ENCODE measurements around the gene NEK11. TPM values are rescaled to one million over a fixed set of nuclear protein-coding genes. Genes with fewer than 3 reads are reported as not detected.
"Not testable (repeated sequence)": the region's sequence is repeated elsewhere in the genome, so short reads cannot be mapped to it uniquely, and the experiment has no call there.

The NEK11 gene
- total RNA-seq, 1 experiment from 2014 or later, result 1.5 TPM

DNA sequence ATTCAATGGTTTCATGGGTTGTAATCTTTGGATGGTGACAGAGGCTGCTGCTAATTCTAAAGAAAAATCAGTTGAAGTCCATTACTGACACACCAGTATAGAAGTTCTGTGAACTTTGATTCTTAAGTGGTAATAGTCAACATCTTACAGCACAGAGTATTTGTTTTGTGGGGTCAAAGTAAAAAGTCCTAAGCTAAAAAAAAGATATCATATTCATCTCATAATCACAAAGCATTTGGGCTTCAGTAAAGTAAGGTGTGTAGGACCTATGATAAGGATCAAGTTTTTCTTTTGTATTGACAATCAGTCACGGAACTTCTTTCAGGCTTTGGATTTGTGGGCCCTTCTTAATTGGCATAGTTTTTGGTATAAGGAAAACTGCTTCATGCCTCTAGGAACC lies 1.1 kb upstream of the NEK11 start:
- Histone ChIP-seq H3K4me3 (ENCODE audit: insufficient read depth, low read depth, low read length) (no peak overlapping the region), H3K27me3 (ENCODE audit: control insufficient read depth, insufficient read depth, low read length) (no peaks in the 10 kb centered on the region; the same call in 1 of the 2 replicates), H3K36me3 (replicated peaks; ENCODE audit: control insufficient read depth, insufficient read depth, low read length) (no peaks in the 10 kb centered on the region; the same call in 1 of the 2 replicates)
- DNase-seq, result no peak

DNA sequence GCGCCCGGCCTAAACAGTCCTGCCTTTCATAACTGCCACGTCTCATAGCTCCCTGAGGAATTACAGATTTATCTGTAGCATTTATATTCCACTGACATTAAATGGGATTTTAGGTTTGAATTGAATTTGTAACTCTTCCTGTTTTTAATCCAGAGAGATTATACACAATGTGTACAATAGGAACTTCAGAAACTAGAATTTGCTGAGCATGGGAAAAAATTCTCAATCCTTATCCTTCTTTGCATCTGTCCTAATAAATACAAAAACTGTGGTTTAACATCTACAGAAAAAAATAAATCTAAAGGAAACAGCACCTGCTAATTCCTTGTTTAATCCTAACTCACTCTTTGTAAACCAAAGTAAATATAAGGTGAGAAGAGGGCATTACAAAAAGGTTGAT lies 2.2 kb downstream of the NEK11 start:
- no peaks in the 10 kb centered on the region for H3K36me3 ChIP-seq (replicated peaks; ENCODE audit: control insufficient read depth, insufficient read depth, low read length)
- H3K27me3 ChIP-seq (ENCODE audit: control insufficient read depth, insufficient read depth, low read length), result no peaks in the 10 kb centered on the region; the same call in 1 of the 2 replicates
- no peak for DNase-seq
- no peak overlapping the region for H3K4me3 ChIP-seq (ENCODE audit: insufficient read depth, low read depth, low read length)

- H3K27me3 ChIP-seq (ENCODE audit: control insufficient read depth, insufficient read depth, low read length), result no peaks in the 10 kb centered on the region
- no peak overlapping the region for H3K4me3 ChIP-seq (ENCODE audit: insufficient read depth, low read depth, low read length)
- no peak for DNase-seq
- H3K36me3 ChIP-seq (replicated peaks; ENCODE audit: control insufficient read depth, insufficient read depth, low read length), result no peaks in the 10 kb centered on the region
Measured at GRCh38 chr3:131031660-131032059, 5.0 kb downstream of the NEK11 start.

DNA sequence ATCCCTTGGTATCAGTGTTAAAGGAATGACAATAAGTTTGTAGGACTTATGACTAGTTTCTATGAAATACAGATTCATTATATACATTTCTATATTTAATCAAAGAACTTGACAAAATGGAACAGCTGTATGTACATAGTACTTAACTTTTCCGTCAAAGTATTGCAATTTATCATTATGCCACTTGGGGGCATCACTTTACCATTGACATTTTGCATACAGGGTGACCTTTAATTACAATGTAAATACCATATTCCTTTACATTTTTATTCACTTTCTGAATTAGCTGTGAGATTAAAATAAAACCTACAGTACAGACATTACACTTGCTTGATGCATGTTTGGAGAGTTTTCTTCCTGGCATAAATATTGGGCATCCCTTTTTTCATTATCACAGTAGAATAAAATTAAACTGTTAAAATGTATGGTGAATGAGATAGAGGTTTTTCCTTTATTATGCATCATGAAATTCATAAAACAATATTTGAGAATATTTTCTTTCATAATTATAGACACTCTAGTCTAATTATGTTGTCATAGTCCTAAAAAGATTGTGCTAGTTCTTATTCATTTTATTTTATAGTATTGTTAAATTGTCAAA lies 6.9 kb downstream of the NEK11 start:
- Histone ChIP-seq H3K4me3 (ENCODE audit: insufficient read depth, low read depth, low read length) (no peak overlapping the region), H3K36me3 (replicated peaks; ENCODE audit: control insufficient read depth, insufficient read depth, low read length) (no peaks in the 10 kb centered on the region), H3K27me3 (ENCODE audit: control insufficient read depth, insufficient read depth, low read length) (no peaks in the 10 kb centered on the region)
- peak; percentile 47 for DNase-seq

DNA sequence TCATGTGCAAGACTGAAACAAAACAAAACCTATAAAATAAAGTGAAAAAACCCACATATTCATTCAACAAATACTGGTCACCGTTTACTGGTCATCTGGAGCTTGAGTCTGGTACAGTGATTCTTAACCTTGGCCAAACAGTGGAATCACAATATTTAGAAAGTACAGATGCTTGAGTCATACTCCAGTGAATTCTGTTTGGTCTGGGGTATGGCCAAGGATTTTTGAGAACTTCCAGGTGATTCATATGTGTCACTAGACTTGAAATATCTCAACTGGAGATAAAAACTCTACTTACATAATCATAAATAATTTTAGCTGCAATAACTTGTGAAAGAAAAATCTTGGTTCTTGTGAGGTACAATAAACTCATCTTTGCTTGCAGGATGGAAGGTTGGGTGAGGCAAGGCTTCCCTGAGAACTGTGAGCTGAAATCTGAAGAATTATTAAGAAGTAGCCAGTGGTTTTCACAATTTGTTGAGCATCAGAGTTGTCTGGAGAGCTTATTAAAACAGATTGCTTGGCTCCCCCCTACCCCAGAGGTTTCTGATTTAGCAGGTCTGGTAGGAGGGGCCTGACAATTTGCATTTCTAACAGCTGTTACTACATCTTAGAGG lies 9.6 kb downstream of the NEK11 start:
- Histone ChIP-seq H3K36me3 (replicated peaks; ENCODE audit: control insufficient read depth, insufficient read depth, low read length) (no peaks in the 10 kb centered on the region), H3K4me3 (ENCODE audit: insufficient read depth, low read depth, low read length) (no peak overlapping the region), H3K27me3 (ENCODE audit: control insufficient read depth, insufficient read depth, low read length) (no peaks in the 10 kb centered on the region)
- no peak for DNase-seq

- Histone ChIP-seq H3K27me3 (ENCODE audit: control insufficient read depth, insufficient read depth, low read length) (no peaks in the 10 kb centered on the region), H3K4me3 (ENCODE audit: insufficient read depth, low read depth, low read length) (no peak overlapping the region), H3K36me3 (replicated peaks; ENCODE audit: control insufficient read depth, insufficient read depth, low read length) (no peaks in the 10 kb centered on the region)
- no peak for DNase-seq
Measured at GRCh38 chr3:131036986-131037385, 10.3 kb downstream of the NEK11 start.

- Histone ChIP-seq H3K36me3 (replicated peaks; ENCODE audit: control insufficient read depth, insufficient read depth, low read length) (no peaks in the 10 kb centered on the region), H3K4me3 (ENCODE audit: insufficient read depth, low read depth, low read length) (no peak overlapping the region), H3K27me3 (ENCODE audit: control insufficient read depth, insufficient read depth, low read length) (no peaks in the 10 kb centered on the region)
- no peak for DNase-seq
Measured at GRCh38 chr3:131038326-131038725, 11.6 kb downstream of the NEK11 start.

- not testable (repeated sequence) for H3K4me3 ChIP-seq (ENCODE audit: insufficient read depth, low read depth, low read length); DNase-seq; H3K36me3 ChIP-seq (replicated peaks; ENCODE audit: control insufficient read depth, insufficient read depth, low read length); H3K27me3 ChIP-seq (ENCODE audit: control insufficient read depth, insufficient read depth, low read length)
Measured at GRCh38 chr3:131042271-131042985, 15.8 kb downstream of the NEK11 start.

DNA sequence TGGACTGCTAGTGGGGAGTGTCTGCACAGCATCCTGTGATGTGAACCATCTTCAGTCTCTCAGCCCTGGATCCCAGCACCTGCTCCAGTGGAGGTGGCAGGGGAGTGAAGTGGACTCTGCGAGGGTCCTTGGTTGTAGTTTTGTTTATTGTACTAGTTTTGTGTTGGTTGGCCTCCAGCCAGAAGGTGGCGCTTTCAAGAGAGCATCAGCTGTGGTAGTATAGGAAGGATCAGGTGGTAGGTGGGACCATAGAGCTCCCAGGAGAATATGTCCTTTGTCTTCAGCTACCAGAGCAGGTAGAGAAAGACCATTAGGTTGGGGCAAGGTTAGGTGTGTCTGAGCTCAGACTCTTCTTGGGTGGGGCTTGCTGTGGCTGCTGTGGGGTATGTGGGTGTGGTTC lies 20.9 kb downstream of the NEK11 start:
- Histone ChIP-seq H3K4me3 (ENCODE audit: insufficient read depth, low read depth, low read length) (no peak overlapping the region), H3K27me3 (ENCODE audit: control insufficient read depth, insufficient read depth, low read length) (no peaks in the 10 kb centered on the region), H3K36me3 (replicated peaks; ENCODE audit: control insufficient read depth, insufficient read depth, low read length) (no peaks in the 10 kb centered on the region)
- no peak for DNase-seq

GRCh38 chr3:131048030-131048429 lies 21.4 kb downstream of the NEK11 start:
- DNase-seq, result no peak
- no peak overlapping the region for H3K4me3 ChIP-seq (ENCODE audit: insufficient read depth, low read depth, low read length)
- H3K36me3 ChIP-seq (replicated peaks; ENCODE audit: control insufficient read depth, insufficient read depth, low read length), result no peaks in the 10 kb centered on the region
- no peaks in the 10 kb centered on the region for H3K27me3 ChIP-seq (ENCODE audit: control insufficient read depth, insufficient read depth, low read length)

DNA sequence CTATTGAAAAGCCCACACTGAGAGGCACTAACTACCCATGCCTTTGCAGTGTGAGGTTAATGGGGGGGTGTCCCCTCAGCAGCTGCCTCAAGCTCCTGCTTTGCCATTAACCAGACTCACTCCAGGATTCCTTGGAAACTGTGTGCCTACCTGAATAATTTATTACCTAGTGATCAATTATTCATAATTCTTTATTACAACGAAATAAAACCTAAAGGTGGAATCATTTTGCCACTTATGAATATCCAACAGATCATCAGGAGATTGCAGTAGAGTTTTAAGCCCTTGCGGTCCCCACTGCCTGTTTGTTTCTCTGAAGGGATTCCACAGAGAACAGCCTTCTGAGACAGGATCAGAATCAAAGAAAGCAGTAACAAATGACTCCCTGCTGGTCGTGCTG lies 23.3 kb downstream of the NEK11 start:
- Histone ChIP-seq H3K36me3 (replicated peaks; ENCODE audit: control insufficient read depth, insufficient read depth, low read length) (no peaks in the 10 kb centered on the region), H3K4me3 (ENCODE audit: insufficient read depth, low read depth, low read length) (no peak overlapping the region), H3K27me3 (ENCODE audit: control insufficient read depth, insufficient read depth, low read length) (no peaks in the 10 kb centered on the region)
- DNase-seq, result no peak

GRCh38 chr3:131053043-131053859 lies 26.6 kb downstream of the NEK11 start:
- Histone ChIP-seq H3K36me3 (replicated peaks; ENCODE audit: control insufficient read depth, insufficient read depth, low read length) (no peaks in the 10 kb centered on the region), H3K4me3 (ENCODE audit: insufficient read depth, low read depth, low read length) (no peak overlapping the region), H3K27me3 (ENCODE audit: control insufficient read depth, insufficient read depth, low read length) (no peaks in the 10 kb centered on the region)
- no peak for DNase-seq

GRCh38 chr3:131067983-131068382 lies 41.3 kb downstream of the NEK11 start:
- no peaks in the 10 kb centered on the region for H3K27me3 ChIP-seq (ENCODE audit: control insufficient read depth, insufficient read depth, low read length)

DNA sequence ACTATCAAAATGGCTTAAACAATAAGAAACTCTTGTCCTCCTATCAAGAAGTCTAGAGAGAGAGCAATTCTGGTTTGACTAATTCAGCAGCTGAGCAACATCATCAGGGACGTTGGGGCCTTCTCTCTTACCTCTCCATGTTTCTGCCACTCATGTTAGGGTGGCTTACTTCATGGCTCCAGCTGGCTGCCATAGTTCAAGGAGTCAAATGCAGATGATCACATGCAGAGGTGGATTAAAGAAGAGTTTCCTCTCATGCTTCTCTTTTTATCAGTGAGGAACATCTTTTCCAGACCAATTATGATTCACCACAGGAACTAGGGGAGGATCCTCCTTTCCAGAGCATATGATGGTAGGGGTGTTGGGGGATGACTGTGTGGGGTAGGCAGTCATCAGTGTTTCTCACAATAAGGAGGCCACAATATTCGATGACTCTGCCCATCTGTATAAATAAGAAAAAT lies 45.5 kb downstream of the NEK11 start:
- no peaks in the 10 kb centered on the region for H3K36me3 ChIP-seq (replicated peaks; ENCODE audit: control insufficient read depth, insufficient read depth, low read length)
- no peak overlapping the region for H3K4me3 ChIP-seq (ENCODE audit: insufficient read depth, low read depth, low read length)
- no peak for DNase-seq

More at GRCh38 chr3:131067983-131068382, 41.3 kb downstream of the NEK11 start:
- Histone ChIP-seq H3K36me3 (replicated peaks; ENCODE audit: control insufficient read depth, insufficient read depth, low read length) (no peaks in the 10 kb centered on the region), H3K4me3 (ENCODE audit: insufficient read depth, low read depth, low read length) (no peak overlapping the region)
- DNase-seq, result no peak

More for the DNA sequence above, 45.5 kb downstream of the NEK11 start:
- no peaks in the 10 kb centered on the region for H3K27me3 ChIP-seq (ENCODE audit: control insufficient read depth, insufficient read depth, low read length)

All from H7 (cell line).